NB4 (cell line): ENCODE results near the gene SPATS2.

Experiments used
- CTCF ChIP-seq: IDR thresholded peaks from one replicate; pipeline ENCODE4 v1.5.1; 2012; ENCODE audit warnings: low read depth, low read length
- POLR2A ChIP-seq: IDR thresholded peaks from 2 replicates; pipeline ENCODE4 v1.6.1; 2011; ENCODE audit warnings: mild to moderate bottlenecking; ENCODE audit not compliant: insufficient read length; ENCODE audit errors: extremely low read depth
- TF ChIP-seq, protein P1 (sequence below): IDR thresholded peaks from 2 replicates; pipeline ENCODE4 v1.6.1; 2011; ENCODE audit warnings: low read depth, low read length

DNA sequence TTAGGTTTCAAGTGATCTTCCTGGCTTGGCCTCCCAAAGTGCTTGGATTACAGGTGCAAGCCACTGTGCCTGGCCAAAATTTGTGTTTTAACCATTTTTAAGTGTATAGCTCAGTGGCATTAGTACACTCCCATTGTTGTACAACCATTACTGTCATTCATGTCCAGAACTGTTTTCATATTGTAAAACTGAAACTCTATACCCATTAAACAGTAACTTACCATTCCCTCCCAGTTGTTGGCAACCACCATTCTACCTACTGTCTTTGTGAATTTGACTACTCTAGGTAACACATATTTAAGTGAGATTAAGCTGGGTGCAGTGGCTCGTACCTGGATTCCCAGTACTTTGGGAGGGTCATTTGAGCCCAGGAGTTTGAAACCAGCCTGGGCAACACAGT lies 104.3 kb downstream of the SPATS2 start:
- TF ChIP-seq POLR2A (no peak), CTCF (no peak)
- TF ChIP-seq, protein P1, sequence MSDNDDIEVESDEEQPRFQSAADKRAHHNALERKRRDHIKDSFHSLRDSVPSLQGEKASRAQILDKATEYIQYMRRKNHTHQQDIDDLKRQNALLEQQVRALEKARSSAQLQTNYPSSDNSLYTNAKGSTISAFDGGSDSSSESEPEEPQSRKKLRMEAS = no peak
